ENCODE results near the gene EBF4.
A peak's percentile ranks its signal among the peaks of the same experiment; 100 is the strongest.

The EBF4 gene

GRCh38 chr20:2654831-2655230 is 37.7 kb upstream of the EBF4 start:
- H3K27ac ChIP-seq, result peak overlapping the region; percentile 94; the same call in 1 of the 2 replicates

DNA sequence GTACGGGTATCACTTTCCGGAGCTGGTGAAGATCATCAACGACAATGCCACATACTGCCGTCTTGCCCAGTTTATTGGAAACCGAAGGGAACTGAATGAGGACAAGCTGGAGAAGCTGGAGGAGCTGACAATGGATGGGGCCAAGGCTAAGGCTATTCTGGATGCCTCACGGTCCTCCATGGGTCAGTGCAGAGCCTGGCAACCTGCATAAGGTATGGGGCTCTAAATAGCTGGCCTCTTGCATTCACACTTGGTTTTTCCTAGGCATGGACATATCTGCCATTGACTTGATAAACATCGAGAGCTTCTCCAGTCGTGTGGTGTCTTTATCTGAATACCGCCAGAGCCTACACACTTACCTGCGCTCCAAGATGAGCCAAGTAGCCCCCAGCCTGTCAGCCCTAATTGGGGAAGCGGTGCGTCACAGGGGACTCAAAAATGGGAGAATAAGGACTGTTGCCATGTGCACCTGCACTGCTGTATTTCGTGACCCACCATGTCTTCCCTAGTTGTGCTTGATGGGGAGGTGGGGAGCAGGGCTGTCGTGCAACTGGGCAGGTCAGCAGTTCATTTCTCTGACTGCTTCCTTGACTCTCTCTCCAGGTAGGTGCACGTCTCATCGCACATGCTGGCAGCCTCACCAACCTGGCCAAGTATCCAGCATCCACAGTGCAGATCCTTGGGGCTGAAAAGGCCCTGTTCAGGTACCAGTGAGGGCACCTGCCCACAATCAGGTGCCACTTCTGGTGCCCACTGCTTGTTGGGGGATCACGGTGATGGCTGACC is 37.1 kb upstream of the EBF4 start:
- H3K27ac ChIP-seq, result 0 out of 2 replicates have a peak overlapping the region, but pooled peaks have one; percentile 94
- TF ChIP-seq, protein P1, sequence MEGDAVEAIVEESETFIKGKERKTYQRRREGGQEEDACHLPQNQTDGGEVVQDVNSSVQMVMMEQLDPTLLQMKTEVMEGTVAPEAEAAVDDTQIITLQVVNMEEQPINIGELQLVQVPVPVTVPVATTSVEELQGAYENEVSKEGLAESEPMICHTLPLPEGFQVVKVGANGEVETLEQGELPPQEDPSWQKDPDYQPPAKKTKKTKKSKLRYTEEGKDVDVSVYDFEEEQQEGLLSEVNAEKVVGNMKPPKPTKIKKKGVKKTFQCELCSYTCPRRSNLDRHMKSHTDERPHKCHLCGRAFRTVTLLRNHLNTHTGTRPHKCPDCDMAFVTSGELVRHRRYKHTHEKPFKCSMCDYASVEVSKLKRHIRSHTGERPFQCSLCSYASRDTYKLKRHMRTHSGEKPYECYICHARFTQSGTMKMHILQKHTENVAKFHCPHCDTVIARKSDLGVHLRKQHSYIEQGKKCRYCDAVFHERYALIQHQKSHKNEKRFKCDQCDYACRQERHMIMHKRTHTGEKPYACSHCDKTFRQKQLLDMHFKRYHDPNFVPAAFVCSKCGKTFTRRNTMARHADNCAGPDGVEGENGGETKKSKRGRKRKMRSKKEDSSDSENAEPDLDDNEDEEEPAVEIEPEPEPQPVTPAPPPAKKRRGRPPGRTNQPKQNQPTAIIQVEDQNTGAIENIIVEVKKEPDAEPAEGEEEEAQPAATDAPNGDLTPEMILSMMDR (IDR thresholded peaks at IDR 0.05), result no peak
- TF ChIP-seq ZFX (IDR thresholded peaks at IDR 0.05; ENCODE audit: borderline replicate concordance), result no peak

More at GRCh38 chr20:2654831-2655230, 37.7 kb upstream of the EBF4 start:
- TF ChIP-seq, protein P1 (IDR thresholded peaks at IDR 0.05), result no peak
- TF ChIP-seq ZFX (IDR thresholded peaks at IDR 0.05; ENCODE audit: borderline replicate concordance), result no peak

- no peak overlapping the region for H3K27ac ChIP-seq
- TF ChIP-seq, protein P1 (IDR thresholded peaks at IDR 0.05), result no peak
- TF ChIP-seq ZFX (IDR thresholded peaks at IDR 0.05; ENCODE audit: borderline replicate concordance), result no peak
These were observed 36.0 kb upstream of the EBF4 start for GRCh38 chr20:2656471-2657117.

DNA sequence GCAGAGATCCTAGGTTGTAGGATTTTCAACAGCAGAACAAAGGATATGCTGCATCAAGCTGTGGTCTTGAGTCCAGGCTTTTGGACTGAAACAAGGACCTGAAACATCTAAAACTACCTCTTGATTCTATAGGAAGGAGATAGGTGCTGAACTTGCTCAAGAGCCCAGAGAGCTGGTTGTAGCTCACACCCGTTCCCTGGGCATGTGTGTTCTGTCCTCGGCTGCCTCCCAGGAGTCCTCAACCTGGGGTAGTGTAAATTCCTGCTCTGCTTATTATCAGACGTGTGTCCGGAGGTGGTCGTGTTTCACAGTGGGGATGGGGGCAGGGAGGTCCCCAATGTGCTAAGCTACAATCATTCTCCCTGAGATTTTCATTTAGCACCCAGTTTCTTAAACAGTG is 35.3 kb upstream of the EBF4 start:
- no peak overlapping the region for H3K27ac ChIP-seq
- no peak for TF ChIP-seq ZFX (IDR thresholded peaks at IDR 0.05; ENCODE audit: borderline replicate concordance)
- TF ChIP-seq, protein P1 (IDR thresholded peaks at IDR 0.05), result no peak

DNA sequence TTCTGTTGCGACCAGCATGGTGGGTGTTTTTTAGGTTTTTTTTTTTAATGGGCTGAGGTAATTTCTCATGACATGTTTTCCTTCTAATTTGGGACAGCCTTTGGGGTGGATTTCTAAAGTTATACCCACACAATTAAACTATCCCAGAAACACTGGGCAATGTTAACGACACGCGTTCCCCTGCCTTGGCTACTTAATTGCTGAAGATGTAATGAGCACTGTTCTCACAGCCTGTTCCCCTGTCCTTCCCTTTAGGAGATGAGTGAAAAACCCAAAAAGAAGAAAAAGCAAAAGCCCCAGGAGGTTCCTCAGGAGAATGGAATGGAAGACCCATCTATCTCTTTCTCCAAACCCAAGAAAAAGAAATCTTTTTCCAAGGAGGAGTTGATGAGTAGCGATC is 34.9 kb upstream of the EBF4 start:
- H3K27ac ChIP-seq, result no peak overlapping the region
- TF ChIP-seq, protein P1 (IDR thresholded peaks at IDR 0.05), result no peak
- TF ChIP-seq ZFX (IDR thresholded peaks at IDR 0.05; ENCODE audit: borderline replicate concordance), result no peak

DNA sequence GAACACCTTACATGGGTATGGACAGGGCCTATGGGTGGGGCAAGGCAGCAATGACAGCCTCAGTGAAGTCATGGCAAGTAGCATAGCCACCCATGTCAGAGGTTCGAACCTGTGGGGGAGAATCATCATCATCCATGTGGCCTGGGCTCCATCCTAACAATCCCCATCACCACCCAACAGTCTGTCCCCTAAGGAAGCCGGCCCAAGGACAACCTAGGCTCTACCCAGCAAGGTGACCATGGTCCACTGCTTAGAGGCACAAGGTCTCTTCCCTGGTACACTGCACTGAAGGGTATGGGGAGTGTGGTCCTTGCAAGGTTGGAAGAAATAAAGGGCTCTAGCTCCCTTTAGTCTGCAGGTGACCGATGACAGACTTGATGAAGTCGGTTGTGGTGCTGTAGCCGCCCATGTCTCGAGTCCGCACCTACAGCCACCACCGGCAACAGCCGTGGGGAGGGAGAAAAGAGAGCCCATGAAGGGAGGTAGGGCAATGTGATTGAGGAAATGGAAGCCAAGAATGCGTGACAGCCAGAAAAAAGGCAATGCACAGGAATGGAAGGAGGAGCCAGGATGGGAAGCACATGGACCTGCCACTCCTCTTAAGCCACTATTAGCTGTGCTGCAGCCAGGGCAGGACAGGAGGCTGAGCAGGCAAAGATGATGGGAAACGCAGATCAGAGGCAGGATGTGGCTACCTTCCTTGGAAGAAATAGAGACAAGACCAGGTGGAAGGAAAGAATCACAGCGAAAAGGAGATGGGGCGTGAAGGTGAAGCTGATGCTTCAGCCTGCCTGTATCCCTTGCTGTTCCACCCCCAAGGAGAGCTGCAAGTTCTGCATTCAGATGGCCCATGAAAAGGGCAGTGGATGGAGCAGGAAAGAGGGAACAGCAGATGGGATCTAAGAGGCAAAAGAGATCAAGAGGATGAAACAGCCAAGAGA is 33.9 kb upstream of the EBF4 start:
- peak overlapping the region; percentile 20 for H3K27ac ChIP-seq
- TF ChIP-seq, protein P1 (IDR thresholded peaks at IDR 0.05), result no peak
- no peak for TF ChIP-seq ZFX (IDR thresholded peaks at IDR 0.05; ENCODE audit: borderline replicate concordance)
